COLO829 (cell line): ENCODE results near the gene NDUFC2.
"Not testable (repeated sequence)": the region's sequence is repeated elsewhere in the genome, so short reads cannot be mapped to it uniquely, and the experiment has no call there.

Experiments used
- DNase-seq: peaks from one replicate; pipeline ENCODE4 v3.0.0; 2012; ENCODE audit warnings: low spot score

The NDUFC2 gene

GRCh38 chr11:78030429-78031325, 49.0 kb downstream of the NDUFC2 start:
- peak; percentile 85 for DNase-seq

- DNase-seq, result not testable (repeated sequence)
Observed at GRCh38 chr11:78028423-78028822, 51.2 kb downstream of the NDUFC2 start.

- DNase-seq, result no peak
Observed at GRCh38 chr11:78027759-78028158, 51.9 kb downstream of the NDUFC2 start.

- DNase-seq, result no peak
Observed at GRCh38 chr11:78025378-78025777, 54.3 kb downstream of the NDUFC2 start.

GRCh38 chr11:78023426-78023825, 56.2 kb downstream of the NDUFC2 start:
- DNase-seq, result no peak

GRCh38 chr11:78022397-78023396, 57.0 kb downstream of the NDUFC2 start, which contains the start of gene KCTD14:
KCTD14 (minus strand) TSS chr11:78023276; CDS start chr11:78023249, 27 bp downstream.
- no peak for DNase-seq

GRCh38 chr11:78021611-78022010, 58.1 kb downstream of the NDUFC2 start:
- DNase-seq, result no peak

- no peak for DNase-seq
Observed at GRCh38 chr11:78020246-78020645, 59.4 kb downstream of the NDUFC2 start.

- no peak for DNase-seq
Observed at GRCh38 chr11:78019808-78020207, 59.9 kb downstream of the NDUFC2 start.
